GM19467 (cell line): ENCODE measurements around the gene TALDO1.

Experiments
- ATAC-seq: cut with Tn5 transposase; IDR thresholded peaks from one replicate; pipeline ENCODE4 v1.9.1; 2021; ENCODE audit warnings: mild to moderate bottlenecking, moderate library complexity; ENCODE audit not compliant: unreplicated experiment

TALDO1 gene

GRCh38 chr11:747158-748006 is at the start of gene TALDO1:
Gene TALDO1 (plus strand): TSS chr11:747464. CDS start chr11:747482, 18 bp downstream.
- peak; percentile 80 for ATAC-seq

- no peak for ATAC-seq
Observed at GRCh38 chr11:697811-698311, 49.4 kb upstream of the TALDO1 start.

DNA sequence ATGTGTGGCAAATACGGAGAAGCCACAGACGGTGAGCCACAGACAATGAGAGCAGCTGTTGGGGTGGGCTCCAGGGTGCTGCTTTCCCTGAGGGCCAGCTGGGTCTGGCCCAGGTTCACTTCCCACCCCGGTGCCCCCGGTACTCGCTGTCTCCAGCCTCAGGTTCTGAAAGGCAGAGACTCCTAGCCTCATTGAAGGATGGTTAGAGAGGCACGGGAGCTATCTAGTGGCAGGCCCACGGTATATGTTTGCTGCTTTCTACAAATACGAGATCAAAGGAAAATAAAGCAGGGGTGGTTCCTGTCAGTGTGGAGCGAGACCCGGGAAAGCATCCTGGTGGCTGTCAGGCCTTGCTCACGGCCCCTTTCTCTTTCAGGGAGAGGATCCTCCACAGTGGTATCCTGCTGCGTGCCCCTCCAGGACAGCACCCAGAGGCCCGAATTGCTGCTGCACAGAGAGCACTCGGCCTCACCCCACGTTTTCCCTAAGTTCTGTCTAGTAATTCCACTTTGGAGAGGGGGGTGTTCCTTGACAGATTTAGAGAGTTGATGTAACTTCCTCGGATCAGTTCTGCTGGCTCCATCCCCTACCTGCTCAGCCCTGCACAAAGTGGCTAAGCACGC is 48.7 kb upstream of the TALDO1 start:
- ATAC-seq: no peak

DNA sequence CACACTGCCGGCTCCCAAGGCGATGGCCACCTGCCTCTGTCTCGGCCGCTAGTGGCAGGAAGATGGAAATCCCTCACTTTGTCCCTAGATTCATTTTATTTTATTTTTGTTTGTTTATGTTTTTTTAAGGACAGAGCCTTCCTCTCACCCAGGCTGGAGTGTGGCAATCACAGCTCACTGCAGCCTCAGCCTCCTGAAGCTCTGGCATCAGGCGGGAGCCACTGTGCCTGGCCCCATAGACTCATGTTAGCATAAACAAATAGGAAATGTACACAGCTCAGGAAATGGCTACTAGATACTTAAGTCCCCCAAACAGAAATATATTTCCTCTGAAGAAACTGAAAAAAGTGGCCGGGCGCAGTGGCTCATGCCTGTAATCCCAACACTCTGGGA is 48.2 kb upstream of the TALDO1 start:
- no peak for ATAC-seq

DNA sequence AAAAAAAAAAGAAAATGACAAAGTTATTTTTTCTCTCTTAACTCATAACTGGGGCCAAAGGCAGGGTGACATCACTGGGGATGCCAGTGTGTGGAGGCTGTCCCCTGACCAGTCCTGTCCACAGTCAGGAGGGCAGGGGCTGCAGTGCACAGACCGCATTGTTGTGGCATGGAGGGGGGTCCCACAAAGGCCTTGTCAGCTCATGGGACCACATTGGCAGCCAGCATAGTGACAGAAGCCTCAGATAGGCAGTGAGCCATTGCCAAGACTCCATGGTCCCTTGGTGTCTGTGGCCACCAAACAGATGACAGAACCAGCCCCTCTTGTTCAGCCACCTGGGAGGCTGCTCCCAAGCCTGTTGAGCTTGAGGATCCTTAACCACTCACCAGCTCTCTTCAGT is 47.5 kb upstream of the TALDO1 start:
- no peak for ATAC-seq

DNA sequence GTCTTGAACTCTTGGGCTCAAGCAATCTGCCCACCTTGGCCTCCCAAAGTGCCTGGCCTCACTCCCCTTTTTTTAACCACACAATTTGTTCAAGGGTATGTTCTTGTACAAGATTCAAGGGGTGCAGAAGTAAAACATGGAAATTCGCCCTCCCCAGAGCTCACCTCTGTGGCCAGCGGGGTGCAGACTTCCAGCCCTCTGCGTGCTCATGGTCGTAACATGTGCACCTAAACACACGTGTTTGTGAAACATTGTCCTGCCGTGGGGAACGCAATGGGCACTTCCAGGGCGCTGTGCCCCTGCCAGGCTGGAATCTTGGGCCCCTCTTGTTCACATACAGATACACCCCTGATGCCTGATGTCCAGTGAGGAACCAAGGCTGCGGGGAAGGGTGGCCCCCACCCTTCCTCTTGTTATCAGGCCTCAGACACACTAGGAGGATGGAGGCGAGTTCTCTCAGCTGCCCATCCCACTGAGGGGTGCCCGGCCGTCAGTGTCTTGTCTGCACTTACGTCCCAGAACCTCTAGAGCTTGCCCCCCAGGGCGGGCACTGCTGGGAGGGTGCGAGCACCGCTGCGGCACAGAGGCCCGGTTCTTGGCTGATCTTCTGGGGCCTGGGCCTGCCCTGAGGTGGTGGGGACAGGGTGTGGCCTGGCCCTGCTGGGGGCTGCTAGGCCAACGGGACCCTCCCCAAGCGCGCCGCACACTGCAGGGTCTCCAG is 45.4 kb upstream of the TALDO1 start:
- ATAC-seq: no peak

DNA sequence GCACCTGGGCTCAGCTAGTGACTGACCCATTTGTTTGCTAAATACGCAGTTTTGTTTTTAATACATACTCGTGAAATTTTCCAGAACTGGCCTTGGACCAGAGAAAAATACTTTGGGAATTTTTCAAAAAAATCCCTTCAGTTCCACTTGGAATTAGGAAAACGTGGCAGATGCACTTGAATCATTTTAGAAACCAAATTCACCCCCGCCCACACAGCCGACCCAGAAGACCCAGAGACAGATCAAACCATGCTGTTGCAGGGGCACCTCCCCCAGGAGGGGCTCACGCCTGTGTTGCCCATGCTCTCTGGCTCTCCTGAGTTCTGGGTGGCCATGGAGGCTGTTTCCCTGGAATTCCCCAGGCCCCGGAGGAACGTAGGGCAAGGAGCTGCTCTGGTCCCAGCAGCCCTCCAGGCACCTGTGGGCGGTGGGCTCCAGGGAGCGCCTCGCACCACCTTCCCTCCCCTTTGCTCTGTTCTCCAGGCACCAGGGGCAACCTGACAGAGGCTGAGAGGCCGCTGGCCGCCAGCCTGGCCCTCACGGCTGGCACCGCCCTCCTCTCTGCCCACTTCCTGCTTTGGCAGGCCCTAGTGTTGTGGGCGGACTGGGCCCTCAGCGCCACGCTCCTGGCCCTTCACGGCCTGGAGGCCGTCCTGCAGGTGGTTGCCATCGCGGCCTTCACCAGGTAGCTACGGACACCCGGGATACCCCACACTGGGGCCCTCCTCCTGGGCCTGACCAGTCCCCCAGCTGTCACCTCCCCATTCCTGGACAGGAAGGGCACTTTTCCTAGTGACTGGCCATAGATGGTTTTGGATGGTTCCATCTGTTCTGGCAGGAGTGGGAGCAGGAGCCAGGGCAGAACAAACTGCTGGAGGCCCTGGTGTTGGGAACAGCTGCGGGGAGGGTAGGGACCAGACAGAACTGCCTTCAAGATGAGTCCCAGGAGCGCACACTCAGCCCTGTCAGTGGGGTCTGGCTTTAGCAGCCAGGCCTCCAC is 44.5 kb upstream of the TALDO1 start:
- no peak for ATAC-seq

GRCh38 chr11:703506-703905 is 43.8 kb upstream of the TALDO1 start:
- no peak for ATAC-seq

- ATAC-seq: no peak
Observed at GRCh38 chr11:704228-704674, 43.0 kb upstream of the TALDO1 start.

DNA sequence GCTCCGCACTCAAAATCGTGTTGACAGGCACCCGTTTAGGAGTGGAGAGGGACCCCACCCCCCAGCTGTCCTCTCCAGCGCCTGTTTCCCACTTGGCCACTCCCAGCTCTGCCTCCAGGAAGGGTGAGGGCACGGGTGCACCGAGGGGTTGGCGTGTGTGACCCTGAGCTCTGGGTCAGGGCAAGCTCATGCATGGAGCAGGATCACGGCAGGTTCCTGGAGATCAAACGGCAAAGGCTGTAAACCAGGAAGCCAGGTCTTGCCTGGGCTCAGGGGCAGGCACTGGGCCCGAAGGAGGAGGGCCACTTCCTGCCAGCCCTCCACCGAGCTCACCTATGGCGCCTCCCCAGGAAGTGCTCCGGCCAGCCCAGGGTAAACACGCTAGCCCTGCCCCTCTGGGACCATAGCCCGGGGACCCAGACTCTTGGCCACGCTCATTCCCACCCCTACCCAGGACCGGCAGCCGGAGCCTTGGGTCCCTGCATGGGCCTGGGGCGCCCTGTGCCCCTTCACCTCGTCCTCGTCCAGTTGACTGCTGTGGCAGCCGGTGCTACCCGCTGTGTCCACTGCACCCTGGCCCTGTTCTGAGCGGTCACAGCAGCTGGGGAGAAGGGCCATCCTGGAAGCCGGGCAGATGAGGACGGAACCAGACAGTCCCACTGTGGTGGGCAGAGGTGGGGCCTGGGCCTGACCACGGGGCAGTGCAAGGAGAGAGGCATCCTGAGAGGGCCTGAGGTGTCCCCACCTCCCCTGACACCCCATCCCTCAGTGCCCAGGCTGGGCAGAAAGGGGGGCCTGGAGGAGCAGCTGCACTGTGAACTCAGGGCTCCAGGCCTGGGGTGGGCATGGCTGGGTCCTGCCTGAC is 42.3 kb upstream of the TALDO1 start:
- no peak for ATAC-seq

GRCh38 chr11:705646-706438 is 41.4 kb upstream of the TALDO1 start, which contains the start of gene EPS8L2:
Gene EPS8L2 (plus strand): TSS chr11:706231. CDS start chr11:709408, 3,177 bp downstream.
- no peak for ATAC-seq

- no peak for ATAC-seq
Observed at GRCh38 chr11:706439-706956, 40.8 kb upstream of the TALDO1 start.

DNA sequence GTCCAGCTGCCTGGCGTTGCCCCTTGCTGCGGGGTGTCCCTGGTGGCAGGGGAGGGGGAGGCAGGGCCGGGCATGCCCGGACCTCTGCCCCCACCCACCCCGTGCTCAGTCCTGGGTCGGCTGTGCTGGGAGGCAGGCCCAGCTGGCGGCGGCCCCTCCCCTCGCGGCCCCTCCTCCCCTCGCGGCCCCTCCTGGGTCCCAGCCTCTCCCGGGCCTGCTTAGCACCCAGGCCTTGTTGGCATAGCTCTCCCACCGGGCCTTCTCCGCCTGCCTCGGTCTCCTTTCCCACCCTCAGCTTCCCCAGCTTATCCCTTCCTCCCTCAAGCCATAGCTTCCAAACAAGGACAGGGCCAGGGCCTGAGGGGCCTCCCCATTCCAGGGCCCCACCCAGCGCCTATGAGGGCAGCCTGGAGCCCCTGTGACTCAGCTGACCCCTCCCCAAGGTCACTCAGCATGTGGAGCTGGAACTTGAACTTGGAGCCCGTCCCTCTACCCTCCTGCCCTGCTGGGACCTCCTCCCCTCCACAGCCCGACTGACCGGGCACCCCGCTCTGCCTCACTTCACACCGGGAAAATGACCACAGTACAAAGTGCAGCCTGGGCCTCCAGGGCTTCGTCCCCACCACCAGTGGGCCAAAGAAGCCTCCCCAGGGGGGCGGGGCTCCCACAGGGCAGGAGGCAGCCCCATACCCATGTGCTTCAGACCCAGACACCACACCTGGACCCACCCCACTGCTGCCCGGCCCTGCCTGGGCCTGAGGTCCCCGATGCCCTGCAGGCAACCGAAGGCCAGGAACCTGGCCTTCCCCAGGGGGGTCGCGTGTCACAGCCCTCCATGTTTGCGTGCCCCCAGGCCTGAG is 40.1 kb upstream of the TALDO1 start:
- ATAC-seq: no peak

- no peak for ATAC-seq
Observed at GRCh38 chr11:707817-708420, 39.3 kb upstream of the TALDO1 start.

DNA sequence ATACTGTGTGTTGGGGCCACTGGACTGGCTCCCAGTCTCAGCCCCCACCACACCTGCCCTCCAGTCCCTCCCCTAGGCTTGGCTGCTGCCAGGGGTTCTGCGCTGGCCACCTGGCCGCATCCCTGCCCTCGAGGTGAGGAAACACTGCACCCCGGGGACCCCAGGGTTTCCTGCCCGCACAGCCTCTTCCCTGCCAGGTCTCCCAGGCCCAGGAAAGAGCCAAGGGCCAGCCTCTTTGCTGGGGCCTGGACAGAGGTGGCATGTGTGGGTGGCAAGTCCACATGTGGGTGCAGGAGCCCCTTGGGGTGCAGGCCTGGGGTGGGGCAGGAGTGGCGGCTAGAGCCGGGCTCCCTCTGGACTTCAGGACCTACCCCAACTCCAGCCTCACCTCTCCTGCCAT is 38.8 kb upstream of the TALDO1 start:
- no peak for ATAC-seq

DNA sequence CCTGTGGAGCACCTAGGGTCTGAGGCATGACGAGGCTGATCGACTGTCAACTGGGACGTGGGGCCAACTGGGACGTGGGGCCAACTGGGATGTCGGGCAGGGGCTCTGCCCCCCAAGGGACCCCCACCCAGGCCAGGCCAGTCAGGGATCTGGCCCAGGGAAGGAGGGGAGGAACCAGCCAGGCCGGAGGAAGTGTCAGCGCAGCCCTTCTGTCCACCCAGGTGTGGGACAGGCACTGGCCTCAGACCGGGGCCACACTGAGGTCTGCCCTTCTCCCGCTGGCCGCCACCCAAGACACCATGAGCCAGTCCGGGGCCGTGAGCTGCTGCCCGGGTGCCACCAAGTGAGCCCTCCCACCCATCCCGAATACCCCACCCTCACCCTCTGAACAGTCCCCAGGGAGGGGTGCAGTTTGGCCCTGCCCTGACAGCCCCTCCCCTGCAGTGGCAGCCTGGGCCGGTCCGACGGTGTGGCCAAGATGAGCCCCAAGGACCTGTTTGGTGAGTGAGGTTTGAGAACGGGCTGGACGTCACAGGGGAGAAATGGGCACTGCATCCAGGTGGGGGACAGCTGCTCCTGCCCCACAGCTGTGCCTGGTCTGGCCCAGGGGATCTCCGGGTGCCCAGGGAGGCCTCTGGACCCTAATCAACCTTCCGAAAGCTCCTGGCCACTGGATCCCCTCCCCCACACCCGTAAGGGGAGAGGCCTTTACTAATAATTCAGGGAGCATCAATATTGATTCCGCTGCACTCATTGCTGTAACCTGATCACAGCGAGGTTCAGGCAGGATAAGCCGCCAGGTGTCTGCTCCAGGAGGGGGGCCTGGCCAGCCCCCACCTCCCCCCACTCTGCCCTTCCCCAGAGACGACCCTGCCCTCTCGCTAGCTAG is 37.9 kb upstream of the TALDO1 start:
- ATAC-seq: no peak
